ENCODE results near the gene UQCRFS1.

GRCh38 chr19:29216021-29216420 lies 3.1 kb upstream of the UQCRFS1 start:
- TF ChIP-seq, protein P1, sequence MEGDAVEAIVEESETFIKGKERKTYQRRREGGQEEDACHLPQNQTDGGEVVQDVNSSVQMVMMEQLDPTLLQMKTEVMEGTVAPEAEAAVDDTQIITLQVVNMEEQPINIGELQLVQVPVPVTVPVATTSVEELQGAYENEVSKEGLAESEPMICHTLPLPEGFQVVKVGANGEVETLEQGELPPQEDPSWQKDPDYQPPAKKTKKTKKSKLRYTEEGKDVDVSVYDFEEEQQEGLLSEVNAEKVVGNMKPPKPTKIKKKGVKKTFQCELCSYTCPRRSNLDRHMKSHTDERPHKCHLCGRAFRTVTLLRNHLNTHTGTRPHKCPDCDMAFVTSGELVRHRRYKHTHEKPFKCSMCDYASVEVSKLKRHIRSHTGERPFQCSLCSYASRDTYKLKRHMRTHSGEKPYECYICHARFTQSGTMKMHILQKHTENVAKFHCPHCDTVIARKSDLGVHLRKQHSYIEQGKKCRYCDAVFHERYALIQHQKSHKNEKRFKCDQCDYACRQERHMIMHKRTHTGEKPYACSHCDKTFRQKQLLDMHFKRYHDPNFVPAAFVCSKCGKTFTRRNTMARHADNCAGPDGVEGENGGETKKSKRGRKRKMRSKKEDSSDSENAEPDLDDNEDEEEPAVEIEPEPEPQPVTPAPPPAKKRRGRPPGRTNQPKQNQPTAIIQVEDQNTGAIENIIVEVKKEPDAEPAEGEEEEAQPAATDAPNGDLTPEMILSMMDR (IDR thresholded peaks at IDR 0.05; ENCODE audit: insufficient read depth, low read length), result no peak
- TF ChIP-seq POLR2AphosphoS5 (IDR thresholded peaks at IDR 0.05; ENCODE audit: low read depth), result no peak
- TF ChIP-seq GABPA (IDR thresholded peaks at IDR 0.05; ENCODE audit: low read depth), result no peak
- TF ChIP-seq REST (IDR thresholded peaks at IDR 0.05; ENCODE audit: insufficient replicate concordance, low read depth), result no peak

All from HL-60 (cell line).